Spleen (tissue), 7 donors: ENCODE results near the gene ROM1.

ENCODE experiments used
- POLR2A ChIP-seq, 3 donors: fragments of 450-650 bp; IDR thresholded peaks; one replicate each; pipeline ENCODE4 v1.5.1; 2017; ENCODE audit warnings: antibody characterized with exemption in 3 of 3, mild to moderate bottlenecking in 1 of 3
- TF ChIP-seq, protein P1 (sequence below), 11 experiments: fragments of 200-600 bp in 7 of 11; fragments of 450-650 bp in 4 of 11; sonication (generic) in 4 of 11; IDR thresholded peaks in 8 of 11; conservative IDR thresholded peaks in 3 of 11; 1 replicate in 7 of 11; 2 replicates in 4 of 11; pipeline versions ENCODE4 v1.4.0 to v1.8.0; 2016 to 2021; ENCODE audit warnings: antibody characterized with exemption in 11 of 11, inconsistent platforms in 4 of 11, mild to moderate bottlenecking in 1 of 11
- donor health status: DM: no; HTN: no; CAD: no; lungs with moderate emphysema.
- donor health status: DM: no; HTN: no; CAD: no.
- donor health status: DM: no; HTN: no; CAD: no.

DNA sequence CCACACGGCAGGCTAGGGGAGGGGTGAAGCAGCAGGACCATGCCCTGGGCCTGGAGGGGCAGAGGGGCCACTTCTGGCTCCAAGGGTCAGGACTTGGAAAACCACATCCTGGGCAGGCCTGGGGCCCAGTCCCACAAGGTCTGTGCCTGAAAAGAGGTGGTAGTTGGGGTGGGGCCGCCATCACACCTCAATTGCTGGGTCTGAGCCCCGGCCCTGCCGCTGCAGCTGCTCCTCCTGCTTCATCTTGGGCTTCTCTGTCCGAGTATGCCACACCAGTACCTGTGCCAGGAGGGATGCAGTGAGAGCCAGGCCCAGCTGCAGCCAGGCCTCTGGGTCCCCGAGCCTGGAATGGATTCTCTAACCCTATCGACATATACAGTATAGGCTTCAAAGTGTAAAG lies 2.5 kb downstream of the ROM1 start:
- TF ChIP-seq, protein P1, sequence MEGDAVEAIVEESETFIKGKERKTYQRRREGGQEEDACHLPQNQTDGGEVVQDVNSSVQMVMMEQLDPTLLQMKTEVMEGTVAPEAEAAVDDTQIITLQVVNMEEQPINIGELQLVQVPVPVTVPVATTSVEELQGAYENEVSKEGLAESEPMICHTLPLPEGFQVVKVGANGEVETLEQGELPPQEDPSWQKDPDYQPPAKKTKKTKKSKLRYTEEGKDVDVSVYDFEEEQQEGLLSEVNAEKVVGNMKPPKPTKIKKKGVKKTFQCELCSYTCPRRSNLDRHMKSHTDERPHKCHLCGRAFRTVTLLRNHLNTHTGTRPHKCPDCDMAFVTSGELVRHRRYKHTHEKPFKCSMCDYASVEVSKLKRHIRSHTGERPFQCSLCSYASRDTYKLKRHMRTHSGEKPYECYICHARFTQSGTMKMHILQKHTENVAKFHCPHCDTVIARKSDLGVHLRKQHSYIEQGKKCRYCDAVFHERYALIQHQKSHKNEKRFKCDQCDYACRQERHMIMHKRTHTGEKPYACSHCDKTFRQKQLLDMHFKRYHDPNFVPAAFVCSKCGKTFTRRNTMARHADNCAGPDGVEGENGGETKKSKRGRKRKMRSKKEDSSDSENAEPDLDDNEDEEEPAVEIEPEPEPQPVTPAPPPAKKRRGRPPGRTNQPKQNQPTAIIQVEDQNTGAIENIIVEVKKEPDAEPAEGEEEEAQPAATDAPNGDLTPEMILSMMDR (IDR thresholded peaks at IDR 0.05 in 8 of 11, conservative IDR thresholded peaks at IDR 0.05 in 3 of 11), result no peak
- no peak for TF ChIP-seq POLR2A (IDR thresholded peaks at IDR 0.05)
